ENCODE measurements around the gene DMC1. TPM values are rescaled to one million over a fixed set of nuclear protein-coding genes. Genes with fewer than 3 reads are reported as not detected.

The DMC1 gene
- total RNA-seq, 3 donors from 2014 or later, result 1.6 to 3.3 (median 2.9) TPM

DNA sequence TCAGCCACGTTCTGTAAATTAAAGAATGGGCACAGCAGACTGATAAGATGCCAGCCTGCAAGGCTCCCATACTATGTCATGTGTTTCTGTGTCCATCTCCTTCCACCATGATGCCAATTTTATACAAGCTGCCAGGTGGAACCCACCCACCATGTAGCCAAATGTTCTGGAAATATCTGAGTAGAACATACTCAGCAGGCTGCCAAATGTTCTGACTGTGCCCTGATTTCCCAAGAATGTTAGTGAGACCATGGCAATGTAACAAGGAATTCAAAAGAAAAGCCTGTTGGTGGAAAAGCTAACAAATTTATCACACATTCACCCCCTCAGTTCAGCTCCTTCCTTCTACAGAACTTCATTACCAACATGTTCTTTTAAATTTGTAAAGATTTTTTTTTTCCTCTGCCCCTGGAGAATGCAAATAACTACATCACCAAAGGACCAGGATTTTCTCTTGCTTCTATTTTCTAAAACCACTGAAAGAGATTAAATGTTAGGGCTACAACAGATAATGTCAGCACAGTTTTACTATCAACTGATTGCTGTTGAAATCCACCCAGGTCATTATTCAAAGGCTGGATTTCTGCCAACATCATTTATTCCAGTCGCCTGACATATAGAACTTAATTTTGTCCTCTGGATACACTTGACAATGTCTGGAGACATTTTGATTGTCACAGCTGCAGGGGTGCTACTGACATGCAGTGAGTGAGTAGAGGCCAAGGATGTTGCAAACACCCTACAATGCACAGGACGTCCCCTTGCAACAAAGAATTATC lies 3.1 kb downstream of the DMC1 start:
- intact Hi-C loops (cut with DNase I; ENCODE audit: low total_unique reads), result no loop called here
- DNase-seq (ENCODE audit: low spot score in 2 of 2), result no peak
- TF ChIP-seq POLR2A (IDR thresholded peaks at IDR 0.05) (no peak), POLR2AphosphoS5 (IDR thresholded peaks at IDR 0.05) (no peak)
- TF ChIP-seq, protein P1, sequence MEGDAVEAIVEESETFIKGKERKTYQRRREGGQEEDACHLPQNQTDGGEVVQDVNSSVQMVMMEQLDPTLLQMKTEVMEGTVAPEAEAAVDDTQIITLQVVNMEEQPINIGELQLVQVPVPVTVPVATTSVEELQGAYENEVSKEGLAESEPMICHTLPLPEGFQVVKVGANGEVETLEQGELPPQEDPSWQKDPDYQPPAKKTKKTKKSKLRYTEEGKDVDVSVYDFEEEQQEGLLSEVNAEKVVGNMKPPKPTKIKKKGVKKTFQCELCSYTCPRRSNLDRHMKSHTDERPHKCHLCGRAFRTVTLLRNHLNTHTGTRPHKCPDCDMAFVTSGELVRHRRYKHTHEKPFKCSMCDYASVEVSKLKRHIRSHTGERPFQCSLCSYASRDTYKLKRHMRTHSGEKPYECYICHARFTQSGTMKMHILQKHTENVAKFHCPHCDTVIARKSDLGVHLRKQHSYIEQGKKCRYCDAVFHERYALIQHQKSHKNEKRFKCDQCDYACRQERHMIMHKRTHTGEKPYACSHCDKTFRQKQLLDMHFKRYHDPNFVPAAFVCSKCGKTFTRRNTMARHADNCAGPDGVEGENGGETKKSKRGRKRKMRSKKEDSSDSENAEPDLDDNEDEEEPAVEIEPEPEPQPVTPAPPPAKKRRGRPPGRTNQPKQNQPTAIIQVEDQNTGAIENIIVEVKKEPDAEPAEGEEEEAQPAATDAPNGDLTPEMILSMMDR (IDR thresholded peaks at IDR 0.05), result no peak
- Histone ChIP-seq H3K27me3 (no peaks in the 10 kb centered on the region), H3K9me3 (no peaks in the 10 kb centered on the region), H3K4me1 (peaks cover 4 to 6% of the 10 kb centered on the region in 2 donors), H3K27ac (no peak overlapping the region), H3K4me3 (no peak overlapping the region), H3K36me3 (no peaks in the 10 kb centered on the region)

DNA sequence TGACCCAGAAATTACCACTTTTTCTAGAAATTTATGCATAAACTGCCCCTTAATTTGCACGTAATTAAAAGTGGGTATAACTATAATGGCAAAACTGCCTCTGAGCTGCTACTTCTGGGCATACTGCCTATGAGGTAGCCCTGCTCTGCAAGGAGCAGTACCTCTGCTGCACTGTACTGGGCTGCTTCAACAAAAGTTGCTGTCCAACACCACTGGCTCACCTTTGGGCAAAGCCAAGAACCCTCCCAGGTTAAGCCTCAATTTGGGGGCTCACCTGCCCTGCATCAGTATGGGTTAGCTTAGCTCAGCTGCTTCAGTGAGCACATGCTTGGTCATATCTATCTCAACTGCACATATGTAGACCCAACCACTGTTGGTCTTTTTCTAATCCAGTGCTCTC lies 4.5 kb downstream of the DMC1 start:
- intact Hi-C loops (cut with DNase I; ENCODE audit: low total_unique reads), result no loop called here
- Histone ChIP-seq H3K27ac (no peak overlapping the region), H3K4me3 (no peak overlapping the region), H3K27me3 (no peaks in the 10 kb centered on the region), H3K36me3 (no peaks in the 10 kb centered on the region), H3K9me3 (no peaks in the 10 kb centered on the region), H3K4me1 (no peaks in the 10 kb centered on the region)
- TF ChIP-seq POLR2A (IDR thresholded peaks at IDR 0.05), result no peak
- no peak for TF ChIP-seq POLR2AphosphoS5 (IDR thresholded peaks at IDR 0.05)
- TF ChIP-seq, protein P1 (IDR thresholded peaks at IDR 0.05), result no peak
- no peak for DNase-seq (ENCODE audit: low spot score in 2 of 2)

DNA sequence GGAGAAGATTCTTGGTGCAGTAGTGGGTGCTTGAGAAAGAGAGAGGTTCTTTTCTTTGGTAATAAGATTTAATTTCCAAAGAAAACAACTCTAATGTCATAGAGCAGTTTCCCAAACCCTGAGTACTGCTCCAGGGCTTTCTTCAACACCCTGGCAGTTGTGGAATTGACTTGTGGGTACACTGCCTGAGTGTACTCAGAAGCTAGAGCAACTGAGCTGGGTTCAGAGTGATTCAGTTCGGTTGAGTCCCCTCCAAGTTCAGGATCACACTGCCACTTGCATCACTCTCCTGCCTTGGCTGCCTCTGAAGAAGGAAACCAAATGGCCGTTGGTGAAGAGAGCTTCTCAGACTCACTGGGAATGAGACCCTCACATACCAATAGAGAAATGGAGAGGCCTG lies 5.3 kb downstream of the DMC1 start:
- TF ChIP-seq, protein P1 (IDR thresholded peaks at IDR 0.05), result no peak
- TF ChIP-seq POLR2A (IDR thresholded peaks at IDR 0.05), result no peak
- no peak for TF ChIP-seq POLR2AphosphoS5 (IDR thresholded peaks at IDR 0.05)
- Histone ChIP-seq H3K36me3 (no peaks in the 10 kb centered on the region), H3K4me1 (no peaks in the 10 kb centered on the region), H3K9me3 (no peaks in the 10 kb centered on the region), H3K4me3 (no peak overlapping the region), H3K27me3 (no peaks in the 10 kb centered on the region), H3K27ac (no peak overlapping the region)
- intact Hi-C loops (cut with DNase I; ENCODE audit: low total_unique reads), result no loop called here
- DNase-seq (ENCODE audit: low spot score in 2 of 2), result no peak

DNA sequence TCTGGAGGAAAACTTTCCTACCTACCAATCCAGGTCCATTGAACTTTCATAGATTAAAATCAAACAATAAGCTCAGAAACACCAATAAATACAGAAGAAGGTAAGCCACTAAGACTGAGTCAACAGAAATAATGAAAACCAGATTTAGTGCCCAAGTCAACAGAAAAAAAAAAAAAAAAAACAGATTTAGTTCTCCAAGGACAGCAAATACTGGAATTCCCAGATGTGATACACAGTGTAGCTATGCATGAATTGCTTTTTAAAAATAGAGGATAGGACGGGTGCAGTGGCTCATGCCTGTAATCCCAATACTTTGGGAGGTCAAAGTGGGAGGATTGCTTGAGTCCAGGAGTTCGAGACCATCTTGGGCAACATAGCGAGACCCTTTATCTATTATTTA lies 15.7 kb downstream of the DMC1 start:
- TF ChIP-seq, protein P1 (IDR thresholded peaks at IDR 0.05), result no peak
- no peak for TF ChIP-seq POLR2A (IDR thresholded peaks at IDR 0.05)
- no peak for TF ChIP-seq POLR2AphosphoS5 (IDR thresholded peaks at IDR 0.05)
- intact Hi-C loops (cut with DNase I; ENCODE audit: low total_unique reads), result no loop called here

DNA sequence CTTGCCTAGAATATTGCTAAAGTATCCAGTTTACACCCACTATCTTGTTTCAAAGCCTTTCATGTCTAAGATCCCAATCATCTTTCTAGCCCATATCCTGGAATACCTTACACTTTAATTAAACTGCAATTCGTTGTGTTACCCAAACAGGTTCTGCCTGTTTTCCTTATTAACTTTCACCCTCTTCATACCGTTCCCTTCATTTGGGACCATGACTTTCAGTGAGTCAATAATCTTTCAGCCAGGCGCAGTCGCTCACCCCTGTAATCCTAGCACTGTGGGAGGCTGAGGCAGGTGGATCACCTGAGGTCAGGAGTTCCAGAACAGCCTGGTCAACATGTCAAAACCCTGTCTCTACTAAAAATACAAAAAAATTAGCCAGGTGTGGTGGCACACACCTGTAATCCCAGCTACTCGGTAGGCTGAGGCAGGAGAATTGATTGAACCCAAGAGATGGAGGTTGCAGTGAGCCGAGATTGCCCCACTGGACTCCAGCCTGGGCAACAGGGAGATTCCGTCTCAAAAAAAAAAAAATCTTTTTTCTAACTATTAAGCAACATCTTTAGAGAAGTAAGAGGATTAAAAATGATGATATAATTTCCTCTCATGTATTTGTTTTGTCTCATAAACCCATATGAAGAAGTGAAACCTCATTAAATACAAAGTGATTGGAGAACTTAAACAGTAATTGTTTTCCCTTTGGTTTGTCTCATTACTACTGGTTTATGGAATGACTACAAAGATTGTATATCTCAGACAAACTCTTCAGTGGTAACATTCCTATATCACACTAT lies 20.7 kb downstream of the DMC1 start:
- Histone ChIP-seq H3K4me3 (no peak overlapping the region), H3K4me1 (no peaks in the 10 kb centered on the region), H3K36me3 (no peaks in the 10 kb centered on the region), H3K9me3 (no peaks in the 10 kb centered on the region), H3K27ac (peak overlapping the region; percentile 65), H3K27me3 (no peaks in the 10 kb centered on the region)
- DNase-seq (ENCODE audit: low spot score in 2 of 2), result no peak
- TF ChIP-seq POLR2A (IDR thresholded peaks at IDR 0.05), result no peak
- TF ChIP-seq, protein P1 (IDR thresholded peaks at IDR 0.05), result no peak
- no peak for TF ChIP-seq POLR2AphosphoS5 (IDR thresholded peaks at IDR 0.05)
- intact Hi-C loops (cut with DNase I; ENCODE audit: low total_unique reads), result no loop called here

More for the DNA sequence above, 15.7 kb downstream of the DMC1 start:
- H3K4me1 ChIP-seq, result no peaks in the 10 kb centered on the region
- H3K27ac ChIP-seq, result no peak overlapping the region
- H3K27me3 ChIP-seq, result no peaks in the 10 kb centered on the region
- H3K9me3 ChIP-seq, result no peaks in the 10 kb centered on the region
- no peak overlapping the region for H3K4me3 ChIP-seq
- DNase-seq (ENCODE audit: low spot score in 2 of 2), result no peak
- no peaks in the 10 kb centered on the region for H3K36me3 ChIP-seq

All from breast epithelium (tissue), 4 donors.